GM08714 (cell line): Measurements from ENCODE around the gene FZD10.

Experiments used
- H3K4me3 ChIP-seq: fragments of 200-500 bp; sonication (Bioruptor generic); 2 replicates; pipeline ENCODE4 v1.5.1; 2014; ENCODE audit warnings: mild to moderate bottlenecking, low read length, inconsistent platforms
- ZNF274 ChIP-seq: IDR thresholded peaks from 2 replicates; pipeline ENCODE4 v1.6.1; 2012; ENCODE audit warnings: mild to moderate bottlenecking, low read depth, low read length

The FZD10 gene

GRCh38 chr12:130127532-130127911 lies 34.7 kb upstream of the FZD10 start:
- TF ChIP-seq ZNF274: no peak

GRCh38 chr12:130127912-130128789 lies 34.1 kb upstream of the FZD10 start:
- no peak for TF ChIP-seq ZNF274
- H3K4me3 ChIP-seq: no peak overlapping the region

More at GRCh38 chr12:130127532-130127911, 34.7 kb upstream of the FZD10 start:
- H3K4me3 ChIP-seq: no peak overlapping the region

GRCh38 chr12:130128790-130129735 lies 33.2 kb upstream of the FZD10 start:
- no peak overlapping the region for H3K4me3 ChIP-seq
- TF ChIP-seq ZNF274: no peak

- H3K4me3 ChIP-seq: no peak overlapping the region
- no peak for TF ChIP-seq ZNF274
Measured at GRCh38 chr12:130130346-130130745, 31.9 kb upstream of the FZD10 start.

GRCh38 chr12:130131025-130131424 lies 31.2 kb upstream of the FZD10 start:
- H3K4me3 ChIP-seq: no peak overlapping the region
- TF ChIP-seq ZNF274: no peak

GRCh38 chr12:130131801-130132200 lies 30.5 kb upstream of the FZD10 start:
- TF ChIP-seq ZNF274: no peak
- no peak overlapping the region for H3K4me3 ChIP-seq

- H3K4me3 ChIP-seq: no peak overlapping the region
- no peak for TF ChIP-seq ZNF274
Measured at GRCh38 chr12:130132831-130133511, 29.3 kb upstream of the FZD10 start.

GRCh38 chr12:130133851-130134562 lies 28.3 kb upstream of the FZD10 start:
- TF ChIP-seq ZNF274: no peak
- H3K4me3 ChIP-seq: no peak overlapping the region

GRCh38 chr12:130134563-130134915 lies 27.7 kb upstream of the FZD10 start:
- TF ChIP-seq ZNF274: no peak
- H3K4me3 ChIP-seq: no peak overlapping the region

- TF ChIP-seq ZNF274: no peak
- H3K4me3 ChIP-seq: no peak overlapping the region
Measured at GRCh38 chr12:130136509-130137039, 25.7 kb upstream of the FZD10 start.

GRCh38 chr12:130137040-130138018 lies 24.9 kb upstream of the FZD10 start:
- TF ChIP-seq ZNF274: no peak
- H3K4me3 ChIP-seq: no peak overlapping the region

- no peak overlapping the region for H3K4me3 ChIP-seq
- no peak for TF ChIP-seq ZNF274
Measured at GRCh38 chr12:130138478-130138877, 23.8 kb upstream of the FZD10 start.
